ENCODE data around the gene SMDT1.
"Not testable (repeated sequence)": the region's sequence is repeated elsewhere in the genome, so short reads cannot be mapped to it uniquely, and the experiment has no call there.

The SMDT1 gene

DNA sequence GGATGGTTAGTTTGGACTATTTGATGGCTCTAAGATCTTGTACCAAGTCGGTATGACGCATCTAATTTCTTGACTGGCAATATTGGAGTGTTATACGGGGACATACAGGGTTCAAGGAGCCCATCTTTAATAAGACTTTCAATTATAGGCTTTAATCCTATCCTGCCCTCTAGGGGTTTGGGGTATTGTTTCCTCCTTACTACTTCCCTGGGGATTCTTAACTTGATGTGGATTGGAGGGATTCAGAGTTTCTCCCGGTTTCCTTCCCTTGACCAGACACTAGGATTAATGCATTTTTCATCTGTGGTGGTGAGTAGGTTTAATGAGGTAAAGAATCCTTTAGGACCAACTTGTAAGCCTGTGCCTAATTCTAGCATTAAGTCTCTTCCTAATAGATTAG lies 32.3 kb downstream of the SMDT1 start:
- DNase-seq (ENCODE audit: low spot score), result no peak

DNA sequence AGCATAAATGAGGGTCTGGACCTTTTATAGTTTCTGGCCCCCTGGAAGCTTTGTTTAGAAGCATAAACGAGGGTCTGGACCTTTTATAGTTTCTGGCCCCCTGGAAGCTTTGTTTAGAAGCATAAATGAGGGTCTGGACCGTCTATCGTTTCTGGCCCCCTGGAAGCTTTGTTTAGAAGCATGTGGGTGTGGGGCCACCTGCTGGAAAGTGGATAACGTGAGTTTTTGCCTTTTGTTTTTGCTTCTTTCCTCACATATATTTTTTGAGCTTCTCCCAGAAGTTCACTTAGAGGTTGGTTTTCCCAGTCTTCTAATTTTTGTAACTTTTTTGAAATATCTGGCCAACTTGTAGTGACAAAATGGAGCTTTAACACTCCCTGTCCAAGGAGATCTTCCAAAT lies 33.3 kb downstream of the SMDT1 start:
- DNase-seq (ENCODE audit: low spot score), result not testable (repeated sequence)

DNA sequence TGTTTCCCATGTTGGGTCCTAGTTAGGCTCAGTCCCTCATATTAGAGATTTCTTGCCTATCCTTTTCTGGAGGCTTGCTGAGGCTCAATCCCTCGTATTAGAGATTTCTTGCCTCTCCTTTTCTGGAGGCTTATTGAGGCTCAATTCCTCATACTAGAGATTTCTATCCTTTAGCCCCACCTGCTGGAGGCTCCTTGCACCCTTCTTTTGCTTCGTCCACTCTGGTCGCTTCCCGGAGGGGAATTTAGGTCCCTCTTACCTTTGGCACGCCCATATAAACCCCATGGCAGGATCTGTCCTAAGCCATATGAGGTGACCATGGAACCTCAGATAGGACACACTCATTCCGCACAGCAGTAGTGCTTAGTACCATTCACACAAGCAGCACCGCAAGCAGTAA lies 35.2 kb downstream of the SMDT1 start:
- no peak for DNase-seq (ENCODE audit: low spot score)

DNA sequence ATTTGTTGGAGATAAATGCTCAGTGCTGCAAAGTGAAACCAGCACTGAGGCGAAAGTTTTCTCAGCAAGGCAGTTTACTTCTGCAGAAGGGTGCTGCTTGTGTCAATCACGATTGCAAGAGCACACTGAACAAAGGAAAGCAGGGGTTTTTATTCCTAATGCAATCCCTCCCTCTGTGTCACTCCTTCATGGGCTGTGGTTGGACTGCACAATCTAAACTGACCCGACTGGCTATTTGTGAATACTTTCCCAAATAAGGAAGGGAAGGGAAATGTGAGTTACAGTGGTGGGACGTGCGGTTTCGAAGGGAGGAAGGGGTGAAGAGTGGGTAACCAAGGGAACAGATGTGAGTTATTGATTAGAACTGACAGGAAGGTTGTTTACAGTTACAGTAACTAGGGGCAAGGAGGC lies 35.9 kb downstream of the SMDT1 start:
- not testable (repeated sequence) for DNase-seq (ENCODE audit: low spot score)

DNA sequence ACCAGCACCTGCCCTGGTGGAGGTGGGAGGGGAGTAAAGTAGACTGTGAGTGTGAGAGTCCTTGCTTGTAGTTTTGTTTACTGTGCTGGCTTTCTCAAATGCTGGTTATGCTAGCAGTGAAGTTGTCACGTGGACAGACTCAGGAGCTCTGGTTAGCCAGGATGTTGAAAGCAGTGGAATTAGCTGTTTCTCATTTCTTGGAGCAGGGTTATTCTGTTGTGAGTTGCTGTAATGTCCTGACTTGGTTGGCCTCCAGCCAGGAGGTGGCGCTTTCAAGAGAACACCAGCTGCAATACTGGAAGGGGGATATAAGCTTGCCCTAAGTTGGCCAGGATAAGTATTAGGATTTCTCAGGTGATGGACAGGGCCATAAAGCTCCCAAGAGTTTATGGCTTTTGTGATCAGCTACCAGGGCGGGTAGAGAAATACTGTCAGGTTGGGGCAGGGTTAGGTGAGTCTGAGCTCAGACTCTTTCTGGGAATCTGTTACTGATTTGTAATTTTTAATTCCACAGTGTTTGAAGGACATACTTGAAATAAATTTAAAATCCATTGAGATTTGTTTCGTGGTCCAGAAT lies 37.4 kb downstream of the SMDT1 start:
- no peak for DNase-seq (ENCODE audit: low spot score)

DNA sequence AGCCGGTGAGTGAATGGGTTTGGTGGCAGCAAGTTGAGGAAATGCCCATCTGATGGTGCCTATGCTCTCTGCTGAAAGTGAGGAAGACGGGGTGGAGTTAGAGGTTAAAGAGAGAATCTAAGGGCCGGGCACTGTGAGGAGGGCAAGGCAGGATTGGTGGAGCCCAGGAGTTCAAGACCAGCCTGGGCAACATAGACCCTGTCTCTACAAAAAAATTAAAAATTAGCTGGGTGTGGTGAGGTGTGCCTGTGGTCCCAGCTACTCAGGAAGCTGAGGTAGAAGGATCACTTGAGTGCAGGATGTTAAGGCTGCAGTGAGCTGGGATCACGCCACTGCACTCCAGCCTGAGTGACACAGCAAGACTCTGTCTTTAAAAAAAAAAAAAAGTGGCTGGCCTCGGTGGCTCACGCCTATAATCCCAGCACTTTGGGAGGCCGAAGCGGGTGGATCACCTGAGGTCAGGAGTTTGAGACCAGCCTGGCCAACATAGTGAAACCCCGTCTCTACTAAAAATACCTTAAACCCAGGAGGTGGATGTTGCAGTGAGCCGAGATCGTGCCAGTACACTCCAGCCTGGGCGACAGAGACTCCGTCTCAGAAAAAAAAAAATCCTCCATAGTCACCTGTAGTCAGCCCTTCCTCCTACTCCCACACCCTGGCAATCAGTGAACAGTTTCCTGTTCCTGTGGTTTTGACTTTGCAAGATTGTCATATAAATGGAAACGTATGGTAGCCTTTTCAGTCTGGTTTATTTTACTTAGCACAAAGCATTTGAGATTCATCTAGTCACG lies 40.9 kb downstream of the SMDT1 start:
- DNase-seq (ENCODE audit: low spot score), result not testable (repeated sequence)

DNA sequence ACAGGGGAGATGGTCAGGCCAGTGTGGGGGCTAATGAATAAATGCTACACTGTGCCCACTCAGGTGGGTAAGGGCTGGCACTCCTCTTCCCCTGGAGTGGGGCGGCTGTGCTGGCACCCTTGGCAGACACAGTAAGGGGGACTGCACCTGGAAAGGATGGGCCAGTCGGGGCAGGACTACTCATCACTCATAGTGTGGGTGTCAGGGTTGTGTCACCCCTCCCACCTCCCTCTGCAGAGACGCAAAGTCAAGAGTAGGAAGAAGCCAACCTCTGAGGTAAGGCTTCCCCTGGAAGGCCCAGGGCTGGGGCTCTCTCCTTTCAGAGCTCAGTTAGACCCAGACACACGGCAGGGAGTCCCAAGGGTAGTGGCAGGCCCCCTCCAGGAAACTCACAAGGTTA lies 44.0 kb downstream of the SMDT1 start:
- DNase-seq (ENCODE audit: low spot score), result not testable (repeated sequence)

DNA sequence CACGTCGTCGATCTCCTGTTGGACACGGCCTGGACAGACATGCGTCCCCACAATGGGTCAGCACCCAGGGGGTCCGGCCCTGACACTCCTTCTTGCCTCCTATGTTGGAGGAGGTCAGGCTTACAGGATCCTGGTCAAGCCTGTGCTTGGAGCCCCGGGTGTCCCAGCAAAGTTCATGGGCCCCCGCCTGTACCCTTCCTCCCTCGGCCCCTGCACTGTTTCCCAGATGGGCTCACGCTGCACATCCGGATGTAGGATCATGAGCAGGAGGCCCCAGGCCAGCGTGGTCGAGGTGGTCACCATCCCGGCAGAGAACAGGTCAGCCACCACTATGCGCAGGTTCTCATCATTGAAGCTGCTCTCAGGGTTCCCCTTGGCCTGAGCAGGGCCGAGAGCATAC lies 48.1 kb downstream of the SMDT1 start:
- DNase-seq (ENCODE audit: low spot score), result no peak

DNA sequence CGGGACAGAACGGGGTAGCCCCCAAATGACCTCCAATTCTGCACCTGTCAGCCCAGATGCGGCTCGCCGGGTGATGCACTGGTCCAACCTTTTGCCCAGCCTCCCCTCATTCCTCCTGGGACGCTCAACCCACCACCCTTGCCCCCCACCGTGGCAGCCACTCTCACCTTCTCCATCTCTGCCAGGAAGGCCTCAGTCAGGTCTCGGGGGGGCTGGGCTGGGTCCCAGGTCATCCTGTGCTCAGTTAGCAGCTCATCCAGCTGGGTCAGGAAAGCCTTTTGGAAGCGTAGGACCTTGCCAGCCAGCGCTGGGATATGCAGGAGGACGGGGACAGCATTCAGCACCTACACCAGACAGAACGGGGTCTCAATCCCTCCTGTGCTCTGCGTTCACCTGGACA lies 48.5 kb downstream of the SMDT1 start:
- DNase-seq (ENCODE audit: low spot score), result not testable (repeated sequence)

DNA sequence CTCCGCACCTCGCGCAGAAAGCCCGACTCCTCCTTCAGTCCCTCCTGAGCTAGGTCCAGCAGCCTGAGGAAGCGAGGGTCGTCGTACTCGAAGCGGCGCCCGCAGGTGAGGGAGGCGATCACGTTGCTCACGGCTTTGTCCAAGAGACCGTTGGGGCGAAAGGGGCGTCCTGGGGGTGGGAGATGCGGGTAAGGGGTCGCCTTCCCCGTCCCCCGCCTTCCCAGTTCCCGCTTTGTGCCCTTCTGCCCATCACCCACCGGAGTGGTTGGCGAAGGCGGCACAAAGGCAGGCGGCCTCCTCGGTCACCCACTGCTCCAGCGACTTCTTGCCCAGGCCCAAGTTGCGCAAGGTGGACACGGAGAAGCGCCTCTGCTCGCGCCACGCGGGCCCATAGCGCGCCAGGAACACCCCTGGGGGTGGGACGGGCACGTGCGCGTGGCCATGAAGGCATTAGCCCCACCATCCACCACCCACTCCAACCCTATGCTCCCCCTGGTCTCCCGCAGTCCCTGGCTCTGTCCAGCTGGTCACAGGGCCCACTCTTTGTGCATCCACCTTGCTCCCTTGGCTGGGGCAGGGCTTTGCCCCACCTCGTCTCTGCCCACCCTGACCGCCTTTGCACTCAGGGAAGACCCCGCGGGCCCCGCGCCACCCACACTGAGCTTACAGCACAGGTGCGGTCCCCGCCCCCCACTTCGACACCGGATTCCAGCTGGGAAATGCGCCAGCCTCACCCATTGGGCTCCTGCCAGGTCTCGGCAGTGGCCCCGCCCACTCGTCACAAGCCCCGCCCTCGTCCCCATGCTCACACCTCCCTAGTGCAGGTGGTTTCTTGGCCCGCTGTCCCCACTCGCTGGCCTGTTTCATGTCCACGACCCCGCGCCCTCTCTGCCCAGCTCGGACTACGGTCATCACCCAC lies 49.5 kb downstream of the SMDT1 start:
- not testable (repeated sequence) for DNase-seq (ENCODE audit: low spot score)

DNA sequence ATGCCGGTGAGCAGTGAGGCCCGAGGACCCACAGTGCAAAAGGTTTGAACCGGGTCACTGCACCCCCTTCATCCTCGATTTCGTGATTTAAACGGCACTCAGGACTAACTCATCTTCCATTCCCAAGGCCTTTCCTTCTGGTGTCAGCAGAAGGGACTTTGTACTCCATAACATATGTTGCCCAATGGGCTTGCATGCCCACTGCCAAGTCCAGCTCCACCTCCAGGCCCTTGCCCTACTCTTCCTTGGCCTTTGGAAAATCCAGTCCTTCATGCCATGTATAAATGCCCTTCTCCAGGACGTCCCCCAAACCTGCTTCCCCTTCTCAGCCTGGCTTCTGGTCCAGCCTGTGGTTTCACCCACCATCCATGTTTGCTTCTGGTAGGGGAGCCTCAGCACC lies 50.7 kb downstream of the SMDT1 start:
- not testable (repeated sequence) for DNase-seq (ENCODE audit: low spot score)

DNA sequence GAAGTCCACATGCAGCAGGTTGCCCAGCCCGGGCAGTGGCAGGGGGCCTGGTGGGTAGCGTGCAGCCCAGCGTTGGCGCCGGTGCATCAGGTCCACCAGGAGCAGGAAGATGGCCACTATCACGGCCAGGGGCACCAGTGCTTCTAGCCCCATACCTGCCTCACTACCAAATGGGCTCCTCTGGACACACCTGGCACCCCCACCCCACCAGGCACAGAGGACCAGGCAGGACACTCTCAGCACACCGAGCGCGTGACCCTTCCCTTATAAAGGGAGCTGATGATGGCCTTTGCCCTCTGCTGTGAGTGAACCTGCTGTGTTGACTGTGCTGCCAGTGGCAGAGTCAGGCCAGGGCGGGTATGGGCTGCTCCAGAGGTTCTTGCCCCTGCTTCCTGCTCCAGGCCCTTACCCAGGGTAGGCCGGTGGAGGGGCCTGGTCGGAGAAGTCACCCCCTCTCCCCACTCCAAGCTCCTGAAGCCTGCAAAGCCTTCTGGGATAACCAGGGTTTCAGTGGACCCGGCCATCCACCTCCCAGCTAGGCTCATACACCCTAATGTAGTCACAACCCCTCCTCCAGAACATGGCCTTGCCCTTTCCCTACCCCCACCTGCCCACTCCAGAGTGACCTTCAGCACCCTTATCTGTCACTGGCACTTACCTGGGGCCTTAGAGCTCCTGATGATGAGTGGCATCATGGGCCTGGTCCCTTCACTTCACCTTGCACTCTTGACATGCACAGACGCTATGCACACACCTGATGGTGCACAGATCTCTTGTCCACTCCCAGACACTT lies 51.3 kb downstream of the SMDT1 start, which contains the start of gene CYP2D6:
CYP2D6 (minus strand) TSS at position 172 of the 793 bp plus-strand sequence; CDS start at position 153, 19 bp downstream.
- DNase-seq (ENCODE audit: low spot score), result not testable (repeated sequence)

DNA sequence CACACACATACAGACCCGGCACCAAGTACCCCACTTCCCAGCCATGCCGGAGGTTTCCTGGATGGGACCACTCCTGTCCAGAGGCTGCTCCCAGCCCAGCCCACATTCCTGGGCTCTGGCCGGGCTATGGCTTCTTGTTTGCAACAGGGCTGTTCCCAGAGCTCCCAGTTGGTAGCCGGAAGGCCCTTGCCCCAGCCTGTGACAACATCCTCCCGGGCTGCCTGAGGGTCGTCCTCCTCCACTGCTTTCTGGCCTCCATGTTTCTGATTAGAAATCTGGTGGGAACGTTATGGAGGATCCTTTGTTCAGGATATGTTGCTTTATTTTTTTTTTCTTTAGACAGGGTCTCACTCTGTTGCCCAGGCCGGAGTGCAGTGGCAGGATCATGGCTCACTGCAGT lies 52.1 kb downstream of the SMDT1 start:
- no peak for DNase-seq (ENCODE audit: low spot score)

DNA sequence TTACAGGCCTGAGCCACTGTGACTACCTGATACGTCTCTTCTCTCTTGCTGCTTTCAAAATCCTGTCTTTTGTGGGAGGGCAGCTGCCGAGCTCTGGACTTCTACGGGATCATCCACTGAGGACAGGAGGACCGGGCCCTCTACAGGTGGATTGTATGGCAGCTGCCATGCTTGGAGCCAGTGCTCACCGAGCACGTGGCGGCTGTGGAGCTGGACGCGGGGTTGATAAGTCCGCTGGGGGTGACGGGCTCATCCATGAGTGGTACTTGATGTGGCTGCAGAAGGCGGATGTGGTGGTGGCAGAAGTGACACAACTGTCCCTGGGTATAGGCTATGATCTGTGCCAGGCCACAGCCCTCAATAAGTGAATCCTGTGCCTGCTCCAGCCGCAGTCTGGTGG lies 53.0 kb downstream of the SMDT1 start:
- DNase-seq (ENCODE audit: low spot score), result no peak

Data from Ammon's horn (tissue), 1 donor.